ENCODE results near the gene LRP8. TPM values are rescaled to one million over a fixed set of nuclear protein-coding genes. Genes with fewer than 3 reads are reported as not detected.

LRP8 gene
- total RNA-seq, 1 donor from 2014 or later = 15.6 TPM

- no peaks in the 10 kb centered on the region for H3F3A ChIP-seq (ENCODE audit: low read depth)
- Mint-ChIP-seq H3K9me3 (no peaks in the 10 kb centered on the region), H3K4me3 (no peak overlapping the region), H3K36me3 (no peaks in the 10 kb centered on the region), H3K27me3 (ENCODE audit: insufficient read depth, low read depth) (peaks cover 2% of the 10 kb centered on the region), H3K4me1 (peaks cover 3% of the 10 kb centered on the region), H3K27ac (no peak overlapping the region)
- no peaks in the 10 kb centered on the region for H3K9me3 ChIP-seq (ENCODE audit: low read depth)
- H2AFZ ChIP-seq (replicated peaks) = no peak overlapping the region
- H3K9ac ChIP-seq = no peak overlapping the region
- H3K79me2 ChIP-seq (ENCODE audit: low read depth) = no peaks in the 10 kb centered on the region
- DNase-seq (ENCODE audit: low spot score) = no peak
- no peaks in the 10 kb centered on the region for H3K27me3 ChIP-seq
- no peaks in the 10 kb centered on the region for H3K36me3 ChIP-seq
- no peak for TF ChIP-seq EZH2 (IDR thresholded peaks at IDR 0.05)
- no peak for TF ChIP-seq EZH2phosphoT487 (IDR thresholded peaks at IDR 0.05)
- no peak for TF ChIP-seq CTCF (IDR thresholded peaks at IDR 0.05)
- no peaks in the 10 kb centered on the region for H3K4me1 ChIP-seq
- no peak overlapping the region for H3K4me2 ChIP-seq
- H3K27ac ChIP-seq = no peak overlapping the region
- H3K4me3 ChIP-seq = no peak overlapping the region
- no peaks in the 10 kb centered on the region for H4K20me1 ChIP-seq (ENCODE audit: low read depth)
Measured at GRCh38 chr1:53346814-53347176, 18.9 kb upstream of the LRP8 start.

GRCh38 chr1:53345996-53346813 is 18.3 kb upstream of the LRP8 start:
- Histone ChIP-seq H3K36me3 (no peaks in the 10 kb centered on the region), H3K4me3 (no peak overlapping the region), H2AFZ (replicated peaks) (no peak overlapping the region), H3K27ac (no peak overlapping the region), H3F3A (ENCODE audit: low read depth) (no peaks in the 10 kb centered on the region), H3K4me2 (no peak overlapping the region), H3K4me1 (no peaks in the 10 kb centered on the region), H3K27me3 (no peaks in the 10 kb centered on the region), H3K79me2 (ENCODE audit: low read depth) (no peaks in the 10 kb centered on the region), H4K20me1 (ENCODE audit: low read depth) (no peaks in the 10 kb centered on the region), H3K9me3 (ENCODE audit: low read depth) (no peaks in the 10 kb centered on the region), H3K9ac (no peak overlapping the region)
- H3K27ac Mint-ChIP-seq = no peak overlapping the region
- no peak for TF ChIP-seq EZH2phosphoT487 (IDR thresholded peaks at IDR 0.05)
- TF ChIP-seq EZH2 (IDR thresholded peaks at IDR 0.05) = no peak
- no peak for TF ChIP-seq CTCF (IDR thresholded peaks at IDR 0.05)
- H3K9me3 Mint-ChIP-seq = peaks cover under 1% of the 10 kb centered on the region
- no peak overlapping the region for H3K4me3 Mint-ChIP-seq
- H3K4me1 Mint-ChIP-seq = peaks cover 3% of the 10 kb centered on the region
- no peaks in the 10 kb centered on the region for H3K36me3 Mint-ChIP-seq
- no peak for DNase-seq (ENCODE audit: low spot score)
- H3K27me3 Mint-ChIP-seq (ENCODE audit: insufficient read depth, low read depth) = peaks cover 2% of the 10 kb centered on the region

- H3F3A ChIP-seq (ENCODE audit: low read depth) = no peaks in the 10 kb centered on the region
- peaks cover 3% of the 10 kb centered on the region for H3K4me1 Mint-ChIP-seq
- no peaks in the 10 kb centered on the region for H3K36me3 ChIP-seq
- no peaks in the 10 kb centered on the region for H4K20me1 ChIP-seq (ENCODE audit: low read depth)
- H3K9me3 ChIP-seq (ENCODE audit: low read depth) = no peaks in the 10 kb centered on the region
- no peak overlapping the region for H3K27ac Mint-ChIP-seq
- H3K9ac ChIP-seq = no peak overlapping the region
- no peaks in the 10 kb centered on the region for H3K27me3 ChIP-seq
- H3K79me2 ChIP-seq (ENCODE audit: low read depth) = no peaks in the 10 kb centered on the region
- no peaks in the 10 kb centered on the region for H3K4me1 ChIP-seq
- no peaks in the 10 kb centered on the region for H3K36me3 Mint-ChIP-seq
- H3K27ac ChIP-seq = no peak overlapping the region
- H3K4me2 ChIP-seq = no peak overlapping the region
- H3K4me3 ChIP-seq = no peak overlapping the region
- peaks cover 2% of the 10 kb centered on the region for H3K27me3 Mint-ChIP-seq (ENCODE audit: insufficient read depth, low read depth)
- no peak for TF ChIP-seq EZH2phosphoT487 (IDR thresholded peaks at IDR 0.05)
- no peak for TF ChIP-seq CTCF (IDR thresholded peaks at IDR 0.05)
- TF ChIP-seq EZH2 (IDR thresholded peaks at IDR 0.05) = no peak
- H3K9me3 Mint-ChIP-seq = peaks cover 3% of the 10 kb centered on the region
- no peak for DNase-seq (ENCODE audit: low spot score)
- H3K4me3 Mint-ChIP-seq = no peak overlapping the region
- no peak overlapping the region for H2AFZ ChIP-seq (replicated peaks)
Measured at GRCh38 chr1:53344921-53345838, 17.3 kb upstream of the LRP8 start.
